Measurements from ENCODE around the gene EFTUD2.

EFTUD2 gene

GRCh38 chr17:44910231-44911106 lies 11.2 kb upstream of the EFTUD2 start:
- no peak for DNase-seq (ENCODE audit: low read depth)

DNA sequence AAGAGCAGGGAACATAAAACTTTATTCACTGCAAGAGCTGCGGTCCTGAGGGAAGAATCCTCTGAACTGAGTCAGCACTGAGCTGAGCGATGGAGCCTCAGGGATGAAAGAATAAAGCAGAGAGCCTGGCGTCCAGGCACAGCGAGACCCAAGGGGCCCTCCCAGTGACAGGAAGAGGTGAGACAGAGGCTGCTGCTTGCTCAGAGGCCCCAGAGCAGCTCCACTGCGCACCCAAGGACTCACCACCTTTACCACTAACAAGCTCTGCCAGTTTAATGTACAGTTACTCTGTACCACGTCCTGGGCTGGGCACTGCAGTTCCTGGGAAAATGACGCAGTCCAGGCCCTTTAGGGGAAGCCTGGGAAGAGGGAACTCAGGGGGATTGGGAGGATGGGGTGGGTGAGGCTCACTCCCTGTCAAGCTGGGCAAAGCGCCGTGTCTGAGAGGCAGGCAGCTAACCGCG lies 10.5 kb upstream of the EFTUD2 start:
- peak; percentile 49 for DNase-seq (ENCODE audit: low read depth)

GRCh38 chr17:44908761-44909326 lies 9.6 kb upstream of the EFTUD2 start:
- DNase-seq (ENCODE audit: low read depth): no peak

DNA sequence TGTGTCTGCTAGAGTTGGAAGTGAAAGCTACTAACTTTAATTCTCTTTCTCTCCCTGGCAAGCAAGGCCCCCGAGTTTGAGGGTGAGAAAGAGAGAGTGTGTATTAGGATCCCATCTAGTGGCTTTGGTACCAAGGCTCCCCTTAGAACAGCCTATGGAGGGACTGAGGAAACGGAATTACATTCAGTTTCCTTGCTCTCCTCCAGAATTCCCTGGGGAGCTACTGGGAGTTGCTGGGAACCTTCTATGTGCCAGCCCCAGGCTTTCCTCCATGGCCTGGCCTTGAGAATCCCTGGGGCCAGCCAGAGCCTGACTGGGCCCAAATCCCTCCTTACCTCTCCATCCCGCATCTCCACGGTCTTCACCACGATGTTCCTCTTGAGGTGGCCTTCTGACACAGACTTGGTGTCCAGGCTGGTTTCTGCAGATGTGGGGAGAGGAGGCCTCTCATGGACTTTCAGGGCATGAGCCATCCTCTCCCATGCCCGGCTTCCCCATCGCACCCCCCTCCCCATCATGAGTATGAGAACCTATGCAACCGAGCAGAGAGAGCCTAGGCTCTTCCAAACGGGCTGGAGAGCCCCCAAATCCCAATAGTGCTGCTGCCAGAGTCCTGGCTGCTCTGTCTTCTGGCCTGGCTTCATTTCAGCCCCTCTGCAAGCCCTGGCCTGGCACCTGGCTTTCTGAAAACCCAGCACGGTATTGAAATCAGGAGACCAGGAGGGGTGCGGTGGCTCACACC lies 8.7 kb upstream of the EFTUD2 start:
- no peak for DNase-seq (ENCODE audit: low read depth)

- no peak for DNase-seq (ENCODE audit: low read depth)
These were observed 7.8 kb upstream of the EFTUD2 start for GRCh38 chr17:44906763-44907728.

- peak; percentile 82 for DNase-seq (ENCODE audit: low read depth)
These were observed 6.9 kb upstream of the EFTUD2 start for GRCh38 chr17:44906010-44906646.

GRCh38 chr17:44905006-44906000 lies 6.1 kb upstream of the EFTUD2 start:
- no peak for DNase-seq (ENCODE audit: low read depth)

- DNase-seq (ENCODE audit: low read depth): no peak
These were observed 5.0 kb upstream of the EFTUD2 start for GRCh38 chr17:44904001-44904984.

DNA sequence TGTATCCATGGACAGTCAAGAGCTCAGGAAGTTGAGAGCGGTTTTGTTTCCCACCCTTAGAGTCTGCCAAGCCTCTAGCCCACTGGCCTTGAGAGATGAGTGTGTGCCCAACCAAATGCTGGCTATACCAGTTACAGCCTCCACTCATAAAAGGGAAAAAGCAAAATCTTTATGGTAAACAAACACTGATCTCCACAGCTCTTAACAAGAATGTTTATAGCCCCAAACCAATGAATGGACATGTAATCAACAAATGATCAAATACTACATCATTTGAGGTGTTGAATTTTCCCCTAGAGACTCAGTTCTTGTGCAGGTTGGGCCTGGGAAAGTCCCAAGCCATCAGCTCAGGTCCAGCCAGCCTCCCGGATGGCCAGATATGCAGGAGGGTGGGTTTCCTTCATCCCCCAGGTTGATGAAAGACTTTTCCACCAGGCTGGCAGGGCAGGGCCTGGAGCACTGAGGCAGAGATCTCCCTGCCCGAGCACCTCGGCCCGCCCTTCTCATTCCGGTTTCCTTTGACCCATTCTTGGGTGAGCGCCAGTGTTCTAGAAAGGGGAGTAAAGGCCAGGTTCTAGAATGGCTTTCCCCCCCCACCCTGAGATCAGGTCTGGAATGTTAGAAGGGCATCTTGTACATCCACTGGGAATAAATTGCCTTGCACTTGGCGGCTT lies 3.9 kb upstream of the EFTUD2 start:
- DNase-seq (ENCODE audit: low read depth): no peak

GRCh38 chr17:44902135-44902760 lies 3.0 kb upstream of the EFTUD2 start:
- DNase-seq (ENCODE audit: low read depth): no peak

GRCh38 chr17:44901411-44901921 lies 2.2 kb upstream of the EFTUD2 start:
- DNase-seq (ENCODE audit: low read depth): no peak

- DNase-seq (ENCODE audit: low read depth): no peak
These were observed 1.6 kb upstream of the EFTUD2 start for GRCh38 chr17:44900894-44901293.

GRCh38 chr17:44898768-44899073 lies 524 bp downstream of the EFTUD2 start:
- no peak for DNase-seq (ENCODE audit: low read depth)

- no peak for DNase-seq (ENCODE audit: low read depth)
These were observed 4.6 kb downstream of the EFTUD2 start for GRCh38 chr17:44894642-44895041.

DNA sequence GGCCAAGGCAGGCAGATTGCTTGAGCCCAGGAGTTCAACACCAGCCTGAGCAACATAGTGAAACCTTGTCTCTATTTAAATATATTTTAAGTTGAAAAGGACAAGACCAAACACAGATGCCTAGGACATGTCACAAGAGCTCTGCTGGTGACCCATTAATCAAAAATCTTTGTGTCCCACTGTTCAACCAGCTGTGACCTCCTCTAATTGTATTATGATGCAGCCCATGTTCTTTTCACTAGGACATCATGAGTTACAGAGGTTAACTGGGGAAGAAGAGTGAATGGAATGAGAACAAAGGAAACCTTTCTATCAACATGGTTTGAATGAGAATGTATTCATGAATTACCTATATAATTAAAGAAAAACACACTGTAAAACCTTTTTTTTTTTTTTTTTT lies 7.0 kb downstream of the EFTUD2 start:
- DNase-seq (ENCODE audit: low read depth): no peak

GRCh38 chr17:44889003-44889402 lies 10.2 kb downstream of the EFTUD2 start:
- DNase-seq (ENCODE audit: low read depth): no peak
